H1 (cell line): ENCODE data around the gene IFIT1.

Experiments used
- BRCA1 ChIP-seq: IDR thresholded peaks from 2 replicates; pipeline ENCODE4 v1.6.1; 2012; ENCODE audit warnings: low read depth, low read length, improper control_type of control experiment
- EZH2 ChIP-seq: fragments of 200-600 bp; sonication (generic); IDR thresholded peaks from 2 replicates; pipeline ENCODE4 v1.7.1; 2012; ENCODE audit warnings: low read depth, mild to moderate bottlenecking, moderate library complexity, low read length, inconsistent platforms; ENCODE audit not compliant: severe bottlenecking
- KDM5A ChIP-seq: fragments of 200-600 bp; IDR thresholded peaks from 2 replicates; pipeline ENCODE4 v1.7.1; 2012; ENCODE audit warnings: mild to moderate bottlenecking, low read length, inconsistent platforms, mixed read lengths
- POLR2AphosphoS5 ChIP-seq: IDR thresholded peaks from 2 replicates; pipeline ENCODE4 v1.6.1; 2011; ENCODE audit warnings: low read depth, low read length
- SAP30 ChIP-seq: fragments of 300-600 bp; sonication (generic); IDR thresholded peaks from 2 replicates; pipeline ENCODE4 v1.7.1; 2012; ENCODE audit warnings: low read length, moderate library complexity, mild to moderate bottlenecking, inconsistent platforms; ENCODE audit not compliant: insufficient read depth, insufficient replicate concordance
- TF ChIP-seq, protein P1 (sequence below), 3 experiments: IDR thresholded peaks; 1 replicate in 2 of 3; 2 replicates in 1 of 3; pipeline versions ENCODE4 v1.5.1 to v1.6.1; 2011; ENCODE audit warnings: low read length in 3 of 3, mild to moderate bottlenecking in 3 of 3, inconsistent platforms in 2 of 3, low read depth in 1 of 3, moderate library complexity in 1 of 3; ENCODE audit not compliant: insufficient read depth in 1 of 3; ENCODE audit errors: control extremely low read depth in 1 of 3

DNA sequence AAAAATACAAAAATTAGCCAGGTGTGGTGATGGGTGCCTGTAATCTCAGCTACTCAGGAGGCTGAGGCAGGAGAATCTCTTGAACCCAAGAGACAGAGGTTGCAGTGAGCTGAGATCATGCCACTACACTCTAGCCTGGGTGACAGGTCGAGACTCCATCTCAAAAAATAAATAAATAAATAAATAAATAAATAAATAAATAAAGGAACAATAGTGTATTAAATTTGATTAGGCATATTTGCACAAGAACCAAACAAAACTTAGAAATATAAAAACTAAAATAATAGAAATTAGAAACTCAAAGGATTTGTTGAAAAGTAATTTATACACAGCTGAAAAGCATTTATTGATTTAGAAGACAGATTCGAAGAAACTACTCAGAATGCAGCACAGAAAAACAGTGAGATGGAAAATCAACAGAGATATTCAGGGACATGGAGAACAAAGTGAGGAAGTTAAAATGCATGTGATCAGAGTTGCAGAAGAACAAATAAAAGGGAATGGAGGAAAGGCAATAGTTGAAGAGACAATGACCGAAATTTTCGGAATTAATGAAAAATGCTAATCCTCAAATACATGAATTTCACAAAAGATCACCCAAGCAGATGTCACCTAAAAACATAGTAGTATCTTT, 46.9 kb upstream of the IFIT1 start:
- TF ChIP-seq EZH2 (no peak), KDM5A (no peak), SAP30 (no peak), POLR2AphosphoS5 (no peak), BRCA1 (no peak)
- TF ChIP-seq, protein P1, sequence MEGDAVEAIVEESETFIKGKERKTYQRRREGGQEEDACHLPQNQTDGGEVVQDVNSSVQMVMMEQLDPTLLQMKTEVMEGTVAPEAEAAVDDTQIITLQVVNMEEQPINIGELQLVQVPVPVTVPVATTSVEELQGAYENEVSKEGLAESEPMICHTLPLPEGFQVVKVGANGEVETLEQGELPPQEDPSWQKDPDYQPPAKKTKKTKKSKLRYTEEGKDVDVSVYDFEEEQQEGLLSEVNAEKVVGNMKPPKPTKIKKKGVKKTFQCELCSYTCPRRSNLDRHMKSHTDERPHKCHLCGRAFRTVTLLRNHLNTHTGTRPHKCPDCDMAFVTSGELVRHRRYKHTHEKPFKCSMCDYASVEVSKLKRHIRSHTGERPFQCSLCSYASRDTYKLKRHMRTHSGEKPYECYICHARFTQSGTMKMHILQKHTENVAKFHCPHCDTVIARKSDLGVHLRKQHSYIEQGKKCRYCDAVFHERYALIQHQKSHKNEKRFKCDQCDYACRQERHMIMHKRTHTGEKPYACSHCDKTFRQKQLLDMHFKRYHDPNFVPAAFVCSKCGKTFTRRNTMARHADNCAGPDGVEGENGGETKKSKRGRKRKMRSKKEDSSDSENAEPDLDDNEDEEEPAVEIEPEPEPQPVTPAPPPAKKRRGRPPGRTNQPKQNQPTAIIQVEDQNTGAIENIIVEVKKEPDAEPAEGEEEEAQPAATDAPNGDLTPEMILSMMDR (IDR thresholded peaks at IDR 0.05; ENCODE audit: control extremely low read depth in 1 of 3, insufficient read depth in 1 of 3, low read depth in 1 of 3, low read length in 3 of 3), result no peak
